Progenitor cell of endocrine pancreas (in vitro differentiated cells): ENCODE measurements around the gene CDC42BPB. TPM values are rescaled to one million over a fixed set of nuclear protein-coding genes. Genes with fewer than 3 reads are reported as not detected.

Experiments
- DNase-seq: peaks from one replicate; pipeline ENCODE4 v3.0.0; 2021; ENCODE audit warnings: low spot score; ENCODE audit not compliant: unreplicated experiment
- H3K27ac Mint-ChIP-seq: 2 replicates; pipeline ENCODE4 v1.8.0; 2021; ENCODE audit warnings: mild to moderate bottlenecking, moderate library complexity, mixed read lengths
- H3K27me3 Mint-ChIP-seq: 2 replicates; pipeline ENCODE4 v1.8.0; 2021; ENCODE audit warnings: mixed read lengths
- H3K36me3 Mint-ChIP-seq: 2 replicates; pipeline ENCODE4 v1.8.0; 2022; ENCODE audit warnings: mixed read lengths; ENCODE audit not compliant: insufficient read depth
- H3K4me1 Mint-ChIP-seq: 2 replicates; pipeline ENCODE4 v1.8.0; 2021; ENCODE audit warnings: low read depth, mixed read lengths
- H3K4me3 Mint-ChIP-seq: 2 replicates; pipeline ENCODE4 v1.8.0; 2021; ENCODE audit warnings: low read depth, mild to moderate bottlenecking, moderate library complexity, mixed read lengths
- H3K9me3 Mint-ChIP-seq: 2 replicates; pipeline ENCODE4 v1.8.0; 2021; ENCODE audit warnings: low read depth, mixed read lengths
- total RNA-seq: library from RNA; stranded (reverse); gene quantifications from 2 replicates; pipeline ENCODE4 v1.2.1, GENCODE V29; 2021
- TF ChIP-seq, protein P1 (sequence below): fragments of 200-600 bp; sonication (generic); IDR thresholded peaks from one replicate; pipeline ENCODE4 v1.5.0; 2021; ENCODE audit warnings: antibody characterized with exemption, mild to moderate bottlenecking; ENCODE audit not compliant: unreplicated experiment

CDC42BPB gene
- total RNA-seq, 1 donor from 2014 or later, result 105 TPM

DNA sequence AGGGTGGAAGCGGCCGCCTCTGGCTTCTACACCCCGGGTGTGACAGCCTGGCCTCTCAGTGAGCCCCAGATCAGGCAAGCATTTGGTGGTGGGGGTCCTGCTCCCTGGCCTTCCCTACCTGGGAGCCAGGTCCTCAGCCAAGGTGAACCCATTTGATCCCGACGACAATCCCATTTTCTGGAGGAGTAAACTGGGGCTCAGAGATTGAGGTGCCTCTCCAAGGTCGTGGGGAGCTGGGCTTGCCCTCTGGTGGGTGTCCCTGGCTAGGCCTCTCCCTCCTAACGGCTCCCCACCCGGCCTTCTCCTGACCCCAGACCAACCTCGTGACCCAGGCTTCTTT lies 34.5 kb upstream of the CDC42BPB start:
- Mint-ChIP-seq H3K27me3 (peaks cover 4% of the 10 kb centered on the region), H3K36me3 (no peaks in the 10 kb centered on the region), H3K4me3 (peak overlapping the region; percentile 9), H3K9me3 (no peaks in the 10 kb centered on the region), H3K27ac (no peak overlapping the region), H3K4me1 (peaks cover 15% of the 10 kb centered on the region)
- DNase-seq, result no peak
- TF ChIP-seq, protein P1, sequence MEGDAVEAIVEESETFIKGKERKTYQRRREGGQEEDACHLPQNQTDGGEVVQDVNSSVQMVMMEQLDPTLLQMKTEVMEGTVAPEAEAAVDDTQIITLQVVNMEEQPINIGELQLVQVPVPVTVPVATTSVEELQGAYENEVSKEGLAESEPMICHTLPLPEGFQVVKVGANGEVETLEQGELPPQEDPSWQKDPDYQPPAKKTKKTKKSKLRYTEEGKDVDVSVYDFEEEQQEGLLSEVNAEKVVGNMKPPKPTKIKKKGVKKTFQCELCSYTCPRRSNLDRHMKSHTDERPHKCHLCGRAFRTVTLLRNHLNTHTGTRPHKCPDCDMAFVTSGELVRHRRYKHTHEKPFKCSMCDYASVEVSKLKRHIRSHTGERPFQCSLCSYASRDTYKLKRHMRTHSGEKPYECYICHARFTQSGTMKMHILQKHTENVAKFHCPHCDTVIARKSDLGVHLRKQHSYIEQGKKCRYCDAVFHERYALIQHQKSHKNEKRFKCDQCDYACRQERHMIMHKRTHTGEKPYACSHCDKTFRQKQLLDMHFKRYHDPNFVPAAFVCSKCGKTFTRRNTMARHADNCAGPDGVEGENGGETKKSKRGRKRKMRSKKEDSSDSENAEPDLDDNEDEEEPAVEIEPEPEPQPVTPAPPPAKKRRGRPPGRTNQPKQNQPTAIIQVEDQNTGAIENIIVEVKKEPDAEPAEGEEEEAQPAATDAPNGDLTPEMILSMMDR, result no peak

DNA sequence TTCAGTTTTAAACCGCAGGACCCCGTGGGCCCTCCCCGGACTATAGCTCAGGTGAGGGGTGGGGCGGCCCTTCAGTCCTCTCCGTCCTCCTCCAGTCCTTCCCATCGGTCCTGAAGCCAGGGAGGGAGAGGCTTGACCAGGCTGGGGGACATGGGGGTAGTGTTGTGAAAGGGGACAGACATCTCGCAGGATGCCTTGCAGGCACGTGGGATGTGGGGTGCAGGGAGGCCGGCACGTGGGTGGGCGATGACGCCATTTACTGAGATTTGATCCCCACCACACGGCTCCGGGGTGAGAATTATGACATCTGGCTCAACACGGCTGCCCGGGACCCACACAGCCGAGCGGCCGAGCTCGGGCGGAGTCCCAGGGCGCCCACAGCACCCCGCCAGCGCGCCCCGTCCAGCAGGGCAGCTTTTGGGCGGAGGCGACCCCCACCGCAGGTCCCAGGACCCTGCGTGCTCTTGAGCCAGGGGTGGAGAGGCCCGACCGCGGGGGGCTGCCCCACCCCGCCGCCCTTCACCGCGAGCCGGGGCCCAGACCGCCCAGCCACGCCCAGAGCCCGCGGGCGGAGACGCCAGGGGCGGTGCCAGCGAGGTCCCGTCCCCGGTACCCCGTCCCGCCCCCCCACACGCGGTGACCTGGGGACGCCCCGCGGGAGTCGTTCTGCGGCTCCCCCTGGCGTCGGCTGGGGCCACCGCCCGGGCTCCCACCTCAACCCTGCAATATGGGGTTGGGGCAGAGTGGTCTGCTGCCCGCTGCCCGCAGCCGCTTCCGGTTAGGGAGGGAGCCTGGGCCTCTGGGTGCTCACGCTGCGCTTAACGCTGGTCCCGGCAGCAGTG lies 33.9 kb upstream of the CDC42BPB start:
- Mint-ChIP-seq H3K27ac (no peak overlapping the region), H3K27me3 (peaks cover 8% of the 10 kb centered on the region), H3K4me3 (peak overlapping the region; percentile 42), H3K9me3 (no peaks in the 10 kb centered on the region), H3K4me1 (peaks cover 12% of the 10 kb centered on the region), H3K36me3 (no peaks in the 10 kb centered on the region)
- TF ChIP-seq, protein P1, result peak; percentile 71
- peak; percentile 74 for DNase-seq

DNA sequence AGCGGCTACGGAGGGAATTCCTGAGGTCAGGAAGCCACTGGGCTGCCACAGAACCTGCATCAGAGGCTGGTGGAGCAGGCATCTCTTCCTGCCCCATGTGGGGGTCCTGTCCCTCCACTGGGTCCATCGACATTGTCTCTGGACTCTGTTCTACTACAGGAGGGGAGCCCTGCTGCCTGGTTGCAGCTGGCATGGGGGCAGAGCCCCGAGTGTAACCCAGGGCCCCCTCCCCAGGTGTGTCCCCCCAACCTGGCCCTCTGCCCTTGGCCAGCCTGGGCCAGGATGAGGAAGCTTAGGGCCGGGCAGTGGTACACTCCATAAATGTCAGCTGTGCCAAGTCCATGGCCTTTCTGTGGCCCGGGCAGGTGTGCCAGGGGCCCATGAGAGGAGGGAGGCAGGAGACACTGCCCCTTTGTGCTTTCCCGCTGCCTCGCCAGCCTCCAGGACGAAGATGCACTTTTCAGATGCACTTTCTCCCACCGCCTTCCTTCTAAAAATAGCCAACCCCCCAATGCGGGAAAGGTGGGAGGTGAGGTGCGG lies 33.2 kb upstream of the CDC42BPB start:
- H3K4me1 Mint-ChIP-seq, result peaks cover 12% of the 10 kb centered on the region
- peaks cover 10% of the 10 kb centered on the region for H3K27me3 Mint-ChIP-seq
- H3K36me3 Mint-ChIP-seq, result no peaks in the 10 kb centered on the region
- peak overlapping the region; percentile 42 for H3K4me3 Mint-ChIP-seq
- H3K27ac Mint-ChIP-seq, result no peak overlapping the region
- no peak for DNase-seq
- TF ChIP-seq, protein P1, result no peak
- H3K9me3 Mint-ChIP-seq, result no peaks in the 10 kb centered on the region

DNA sequence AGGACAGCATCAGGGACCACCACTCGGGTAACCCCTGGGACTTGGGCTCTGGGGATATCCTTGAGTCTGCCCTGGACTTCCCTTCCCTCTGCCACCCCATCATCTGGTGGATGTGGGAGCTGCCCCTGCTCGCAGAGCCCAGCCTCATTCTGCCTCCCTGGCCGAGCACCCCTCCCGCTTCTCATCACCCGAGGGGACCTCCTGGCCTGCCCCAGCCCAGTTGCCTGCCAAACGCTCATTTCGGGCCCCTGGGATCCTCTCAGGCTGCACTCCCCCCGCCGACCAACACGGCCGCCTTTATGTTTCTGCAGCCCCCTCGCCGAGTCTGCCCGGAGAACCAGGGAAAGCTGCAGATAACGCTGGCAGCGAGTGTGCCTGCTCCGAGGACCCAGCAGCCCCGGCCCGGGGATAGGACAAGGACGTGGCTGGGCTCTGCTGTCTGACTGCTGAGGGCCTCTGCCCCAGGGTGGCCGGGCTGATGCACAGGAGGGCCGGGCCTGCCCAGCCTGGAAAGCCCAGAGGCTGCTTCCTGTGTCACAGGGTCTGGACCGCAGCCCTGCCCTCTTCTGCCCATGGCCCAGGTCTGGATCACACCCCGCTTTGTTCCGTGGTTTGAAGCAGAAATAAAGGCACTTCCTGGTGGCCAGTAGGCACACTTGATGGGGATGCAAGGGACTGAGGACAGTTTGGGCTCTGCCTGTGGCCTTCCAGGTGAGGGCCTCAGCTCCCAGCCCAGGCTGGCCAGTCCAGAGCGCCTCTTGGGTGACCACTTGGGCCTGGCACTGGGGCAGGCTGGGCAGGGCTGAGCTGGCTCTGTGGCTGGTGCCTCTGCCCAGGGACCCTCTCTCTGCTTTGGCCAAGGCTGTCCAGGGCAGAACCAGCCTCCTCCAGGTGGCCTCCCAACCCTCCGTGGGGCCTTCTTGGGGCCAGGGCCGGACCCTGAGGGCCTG lies 32.3 kb upstream of the CDC42BPB start:
- no peaks in the 10 kb centered on the region for H3K9me3 Mint-ChIP-seq
- H3K27ac Mint-ChIP-seq, result no peak overlapping the region
- TF ChIP-seq, protein P1, result no peak
- no peaks in the 10 kb centered on the region for H3K36me3 Mint-ChIP-seq
- H3K4me1 Mint-ChIP-seq, result peaks cover 6% of the 10 kb centered on the region
- DNase-seq, result no peak
- peaks cover 14% of the 10 kb centered on the region for H3K27me3 Mint-ChIP-seq
- H3K4me3 Mint-ChIP-seq, result no peak overlapping the region

DNA sequence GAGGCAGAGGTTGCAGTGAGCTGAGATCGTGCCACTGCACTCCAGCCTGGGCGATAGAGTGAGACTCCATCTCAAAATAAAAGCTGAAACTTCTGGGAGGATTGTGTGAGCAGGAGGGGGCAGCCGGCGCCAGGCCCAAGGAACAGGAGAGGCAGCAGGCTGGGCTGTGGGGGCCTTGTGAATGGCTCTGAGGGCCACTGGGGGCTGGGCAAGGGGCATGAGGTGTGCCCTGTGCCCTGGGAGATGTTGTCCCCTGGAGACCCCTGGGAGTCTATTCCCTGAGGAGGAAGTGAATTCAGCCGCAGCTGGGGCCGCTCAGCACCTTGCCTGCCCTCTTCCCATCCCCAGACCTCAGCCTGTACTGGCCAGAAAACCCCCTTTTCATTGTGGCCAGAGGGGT lies 31.6 kb upstream of the CDC42BPB start:
- peaks cover 17% of the 10 kb centered on the region for H3K27me3 Mint-ChIP-seq
- H3K9me3 Mint-ChIP-seq, result no peaks in the 10 kb centered on the region
- peaks cover 1% of the 10 kb centered on the region for H3K4me1 Mint-ChIP-seq
- no peak overlapping the region for H3K27ac Mint-ChIP-seq
- TF ChIP-seq, protein P1, result no peak
- H3K36me3 Mint-ChIP-seq, result no peaks in the 10 kb centered on the region
- H3K4me3 Mint-ChIP-seq, result no peak overlapping the region
- DNase-seq, result no peak
